Testis (tissue), 3 donors: Measurements from ENCODE around the gene SLC1A6. TPM values are rescaled to one million over a fixed set of nuclear protein-coding genes. Genes with fewer than 3 reads are reported as not detected.
A peak's percentile ranks its signal among the peaks of the same experiment; 100 is the strongest.

ENCODE experiments used
- DNase-seq: peaks from one replicate; pipeline ENCODE4 v3.0.0-alpha.2; 2019
- H3K27ac ChIP-seq, 2 donors: fragments of 200-600 bp; sonication (generic); one replicate each; pipeline ENCODE4 v1.5.1; 2019
- H3K27me3 ChIP-seq: fragments of 200-600 bp; sonication (generic); one replicate; pipeline ENCODE4 v1.5.1; 2019
- H3K36me3 ChIP-seq: fragments of 200-600 bp; sonication (generic); one replicate; pipeline ENCODE4 v1.5.1; 2017; ENCODE audit warnings: low read depth; ENCODE audit errors: missing control alignments
- H3K4me1 ChIP-seq: fragments of 200-600 bp; sonication (generic); one replicate; pipeline ENCODE4 v1.5.1; 2019
- H3K4me3 ChIP-seq, 2 donors: fragments of 200-600 bp; sonication (generic); one replicate each; pipeline ENCODE4 v1.5.1; 2017 to 2019
- H3K9me3 ChIP-seq: fragments of 200-600 bp; sonication (generic); one replicate; pipeline ENCODE4 v1.5.1; 2017
- POLR2A ChIP-seq: fragments of 450-650 bp; IDR thresholded peaks from one replicate; pipeline ENCODE4 v1.6.1; 2017; ENCODE audit warnings: antibody characterized with exemption, mild to moderate bottlenecking, moderate library complexity
- WGBS, 2 donors: methylation state at CpG; one replicate each; pipeline ENCODE4 v1.1.5; 2018; 5-methylcytosine and 5-hydroxymethylcytosine counted together
- intact Hi-C: fragments of 100-400 bp; cut with DNase I; formaldehyde crosslinking; loops from one replicate; pipeline ENCODE4 v1.15.1; 2023; ENCODE audit warnings: low total_unique reads
- polyA plus RNA-seq: library from polyadenylated mRNA; stranded (reverse); fragments of 350-450 nt; fragmentation: Illumina TruSeq; extraction: RNeasy Lipid Tissue Mini Kit (QIAGEN cat#74804); gene quantifications from one replicate; pipeline ENCODE4 v1.2.3, GENCODE V29; 2014; ENCODE audit warnings: low read depth, low replicate concordance; ENCODE audit not compliant: insufficient read depth
- total RNA-seq, 2 donors: library from RNA; depleted of rRNA; stranded (reverse); fragments of >200 nt; gene quantifications; one replicate each; pipeline ENCODE4 v1.2.3, GENCODE V29; 2016
- TF ChIP-seq, protein P1 (sequence below), 3 experiments: fragments of 450-650 bp in 2 of 3; fragments of 200-600 bp in 1 of 3; sonication (generic) in 1 of 3; IDR thresholded peaks; one replicate each; pipeline ENCODE4 v1.5.1; 2016 to 2019; ENCODE audit warnings: antibody characterized with exemption in 3 of 3, mild to moderate bottlenecking in 2 of 3, moderate library complexity in 1 of 3

Gene SLC1A6
- total and polyA plus RNA-seq, 3 donors from 2014 or later = 78.6 to 336 (median 335) TPM

GRCh38 chr19:15010501-15011300 lies 31.0 kb upstream of the SLC1A6 start:
- 2 to 5% methylated on average over 8 to 67 of the region's 73 CpGs for WGBS, 2 donors
- DNase-seq = peak; percentile 39

DNA sequence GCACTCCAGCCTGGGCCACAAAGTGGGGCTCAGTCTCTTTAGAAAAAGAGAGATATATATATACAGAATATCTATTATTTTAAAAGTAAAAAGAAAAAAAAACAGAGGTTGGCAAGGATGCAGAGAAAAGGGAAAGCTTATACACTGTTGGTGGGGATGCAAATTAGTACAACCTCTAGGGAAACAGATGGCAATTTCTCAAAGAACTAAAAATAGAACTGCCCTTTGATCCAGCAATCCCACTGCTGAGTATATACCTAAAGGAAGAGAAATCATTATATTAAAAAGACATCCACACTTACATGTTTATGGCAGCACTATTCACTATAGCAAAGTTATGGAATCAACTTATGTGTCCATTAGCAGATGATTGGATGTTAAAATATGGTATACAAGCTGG lies 28.6 kb upstream of the SLC1A6 start:
- H3K27me3 ChIP-seq = no peaks in the 10 kb centered on the region
- DNase-seq = no peak
- no peak for TF ChIP-seq POLR2A
- TF ChIP-seq, protein P1, sequence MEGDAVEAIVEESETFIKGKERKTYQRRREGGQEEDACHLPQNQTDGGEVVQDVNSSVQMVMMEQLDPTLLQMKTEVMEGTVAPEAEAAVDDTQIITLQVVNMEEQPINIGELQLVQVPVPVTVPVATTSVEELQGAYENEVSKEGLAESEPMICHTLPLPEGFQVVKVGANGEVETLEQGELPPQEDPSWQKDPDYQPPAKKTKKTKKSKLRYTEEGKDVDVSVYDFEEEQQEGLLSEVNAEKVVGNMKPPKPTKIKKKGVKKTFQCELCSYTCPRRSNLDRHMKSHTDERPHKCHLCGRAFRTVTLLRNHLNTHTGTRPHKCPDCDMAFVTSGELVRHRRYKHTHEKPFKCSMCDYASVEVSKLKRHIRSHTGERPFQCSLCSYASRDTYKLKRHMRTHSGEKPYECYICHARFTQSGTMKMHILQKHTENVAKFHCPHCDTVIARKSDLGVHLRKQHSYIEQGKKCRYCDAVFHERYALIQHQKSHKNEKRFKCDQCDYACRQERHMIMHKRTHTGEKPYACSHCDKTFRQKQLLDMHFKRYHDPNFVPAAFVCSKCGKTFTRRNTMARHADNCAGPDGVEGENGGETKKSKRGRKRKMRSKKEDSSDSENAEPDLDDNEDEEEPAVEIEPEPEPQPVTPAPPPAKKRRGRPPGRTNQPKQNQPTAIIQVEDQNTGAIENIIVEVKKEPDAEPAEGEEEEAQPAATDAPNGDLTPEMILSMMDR (IDR thresholded peaks at IDR 0.05) = no peak
- intact Hi-C loops = no loop called here
- H3K27ac ChIP-seq = no peak overlapping the region
- no peaks in the 10 kb centered on the region for H3K36me3 ChIP-seq
- H3K9me3 ChIP-seq = no peaks in the 10 kb centered on the region
- H3K4me3 ChIP-seq = no peak overlapping the region
- no peaks in the 10 kb centered on the region for H3K4me1 ChIP-seq

More at GRCh38 chr19:15010501-15011300, 31.0 kb upstream of the SLC1A6 start:
- no peak overlapping the region for H3K27ac ChIP-seq
- TF ChIP-seq, protein P1 (IDR thresholded peaks at IDR 0.05) = no peak
- TF ChIP-seq POLR2A = no peak
- H3K4me1 ChIP-seq = no peaks in the 10 kb centered on the region
- peak overlapping the region; percentile 34 to 48 for H3K4me3 ChIP-seq
- no peaks in the 10 kb centered on the region for H3K36me3 ChIP-seq
- H3K27me3 ChIP-seq = no peaks in the 10 kb centered on the region
- no peaks in the 10 kb centered on the region for H3K9me3 ChIP-seq
- intact Hi-C loops = no loop called here

- Histone ChIP-seq H3K4me1 (no peaks in the 10 kb centered on the region), H3K9me3 (no peaks in the 10 kb centered on the region), H3K4me3 (no peak overlapping the region), H3K27me3 (no peaks in the 10 kb centered on the region), H3K27ac (no peak overlapping the region), H3K36me3 (no peaks in the 10 kb centered on the region)
- WGBS, 2 donors = 96 to 100% methylated on average over 1 of the region's 1 CpG
- intact Hi-C loops = no loop called here
- no peak for TF ChIP-seq POLR2A
- TF ChIP-seq, protein P1 (IDR thresholded peaks at IDR 0.05) = no peak
- no peak for DNase-seq
Measured at GRCh38 chr19:14997981-14998380, 18.3 kb upstream of the SLC1A6 start.

DNA sequence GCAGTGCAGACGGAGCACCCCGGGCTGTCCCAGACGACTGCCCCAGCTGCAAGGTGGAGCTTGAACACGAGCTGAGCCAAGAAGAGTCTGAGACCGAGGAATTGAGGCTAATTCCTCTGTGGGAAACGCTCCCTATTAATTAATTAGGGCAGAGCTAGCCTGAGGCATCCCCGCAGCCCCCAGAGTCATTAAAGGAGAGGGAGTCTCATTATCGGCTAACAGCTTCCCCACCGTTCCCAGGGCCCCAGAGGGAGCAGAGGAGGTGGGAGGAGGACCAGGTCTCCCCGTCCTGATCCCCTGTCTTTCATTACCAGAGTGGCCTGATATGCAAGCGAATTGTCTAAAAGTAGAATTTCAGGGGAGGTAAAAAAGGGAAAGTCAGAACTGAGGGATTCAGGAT lies 13.1 kb upstream of the SLC1A6 start:
- Histone ChIP-seq H3K27me3 (no peaks in the 10 kb centered on the region), H3K9me3 (no peaks in the 10 kb centered on the region), H3K27ac (no peak overlapping the region), H3K4me1 (no peaks in the 10 kb centered on the region), H3K4me3 (no peak overlapping the region), H3K36me3 (no peaks in the 10 kb centered on the region)
- no peak for TF ChIP-seq POLR2A
- TF ChIP-seq, protein P1 (IDR thresholded peaks at IDR 0.05) = no peak
- no peak for DNase-seq
- intact Hi-C loops = no loop called here
- 22 to 51% methylated on average over 8 to 11 of the region's 11 CpGs for WGBS, 2 donors

- WGBS, 2 donors = 61 to 70% methylated on average over 5 of the region's 5 CpGs
- Histone ChIP-seq H3K27ac (no peak overlapping the region), H3K4me1 (no peaks in the 10 kb centered on the region), H3K4me3 (no peak overlapping the region), H3K27me3 (no peaks in the 10 kb centered on the region), H3K36me3 (no peaks in the 10 kb centered on the region), H3K9me3 (no peaks in the 10 kb centered on the region)
- intact Hi-C loops = no loop called here
- DNase-seq = no peak
- TF ChIP-seq POLR2A = no peak
- TF ChIP-seq, protein P1 (IDR thresholded peaks at IDR 0.05) = no peak
Measured at GRCh38 chr19:14985133-14985532, 5.5 kb upstream of the SLC1A6 start.
